Lower leg skin (tissue), 3 donors: Measurements from ENCODE around the gene QPCTL.

Experiments used
- POLR2A ChIP-seq, 2 donors: fragments of 450-650 bp; IDR thresholded peaks; one replicate each; pipeline ENCODE4 v1.6.1; 2016 to 2017; ENCODE audit warnings: antibody characterized with exemption in 2 of 2, mild to moderate bottlenecking in 1 of 2, moderate library complexity in 1 of 2
- TF ChIP-seq, protein P1 (sequence below), 3 donors: fragments of 450-650 bp; IDR thresholded peaks; one replicate each; pipeline ENCODE4 v1.5.1; 2016; ENCODE audit warnings: antibody characterized with exemption in 3 of 3, mild to moderate bottlenecking in 3 of 3, moderate library complexity in 2 of 3

DNA sequence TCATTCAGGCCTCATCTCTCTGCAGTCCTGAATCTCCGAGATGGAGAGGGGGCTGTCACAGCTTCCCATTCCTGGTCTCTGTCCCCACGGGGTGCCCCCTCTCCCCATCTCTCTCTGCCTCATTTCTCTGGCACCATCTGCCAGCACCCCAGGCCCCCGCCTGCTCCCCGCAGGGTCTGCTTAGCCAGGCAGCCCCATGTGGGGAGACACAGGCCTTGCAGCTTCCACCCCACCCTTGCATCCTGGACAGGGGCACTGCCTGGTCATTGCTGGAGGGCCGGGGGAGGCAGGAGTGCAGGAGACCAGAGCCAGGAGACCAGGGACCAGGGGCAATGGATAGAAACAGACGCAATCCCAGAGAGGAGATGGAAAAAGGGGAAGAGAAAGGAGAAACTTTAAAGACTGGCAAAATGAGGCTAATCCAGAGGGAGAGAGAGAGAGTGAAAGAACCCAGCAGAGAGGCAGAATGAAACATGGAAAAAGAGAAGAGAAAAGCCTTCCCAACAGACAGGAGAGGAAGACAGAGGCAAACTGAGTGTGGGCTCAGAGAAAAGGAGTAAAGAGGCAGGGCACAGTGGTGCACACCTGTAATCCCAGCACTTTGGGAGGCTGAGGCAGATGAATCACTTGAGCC, 33.3 kb upstream of the QPCTL start:
- no peak for TF ChIP-seq POLR2A (IDR thresholded peaks at IDR 0.05)
- TF ChIP-seq, protein P1, sequence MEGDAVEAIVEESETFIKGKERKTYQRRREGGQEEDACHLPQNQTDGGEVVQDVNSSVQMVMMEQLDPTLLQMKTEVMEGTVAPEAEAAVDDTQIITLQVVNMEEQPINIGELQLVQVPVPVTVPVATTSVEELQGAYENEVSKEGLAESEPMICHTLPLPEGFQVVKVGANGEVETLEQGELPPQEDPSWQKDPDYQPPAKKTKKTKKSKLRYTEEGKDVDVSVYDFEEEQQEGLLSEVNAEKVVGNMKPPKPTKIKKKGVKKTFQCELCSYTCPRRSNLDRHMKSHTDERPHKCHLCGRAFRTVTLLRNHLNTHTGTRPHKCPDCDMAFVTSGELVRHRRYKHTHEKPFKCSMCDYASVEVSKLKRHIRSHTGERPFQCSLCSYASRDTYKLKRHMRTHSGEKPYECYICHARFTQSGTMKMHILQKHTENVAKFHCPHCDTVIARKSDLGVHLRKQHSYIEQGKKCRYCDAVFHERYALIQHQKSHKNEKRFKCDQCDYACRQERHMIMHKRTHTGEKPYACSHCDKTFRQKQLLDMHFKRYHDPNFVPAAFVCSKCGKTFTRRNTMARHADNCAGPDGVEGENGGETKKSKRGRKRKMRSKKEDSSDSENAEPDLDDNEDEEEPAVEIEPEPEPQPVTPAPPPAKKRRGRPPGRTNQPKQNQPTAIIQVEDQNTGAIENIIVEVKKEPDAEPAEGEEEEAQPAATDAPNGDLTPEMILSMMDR (IDR thresholded peaks at IDR 0.05) = no peak
